Central memory CD4-positive, alpha-beta T cell (primary cell): ENCODE data around the gene C1orf210.

Experiments
- DNase-seq: peaks from one replicate; pipeline ENCODE4 v3.0.0; 2022

Gene C1orf210

DNA sequence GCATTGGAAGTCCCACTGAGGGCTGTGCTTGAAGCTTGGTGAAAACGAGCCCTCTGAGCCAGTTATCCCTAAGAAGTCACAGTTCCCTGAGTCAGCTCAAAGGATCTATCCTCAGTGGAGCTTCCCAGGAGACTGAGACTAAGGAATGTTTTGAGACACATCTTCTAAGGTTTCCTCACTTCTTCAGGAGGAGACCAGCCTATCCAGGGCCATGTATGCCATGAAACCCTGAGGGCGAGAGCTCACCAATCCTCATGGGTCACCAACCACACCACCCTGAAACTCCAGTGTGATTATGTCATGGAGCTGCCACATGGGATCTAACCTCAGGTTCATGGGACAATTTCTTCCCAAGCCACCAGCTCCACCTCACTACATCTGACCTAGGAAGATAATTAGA is 7.8 kb upstream of the C1orf210 start:
- no peak for DNase-seq

DNA sequence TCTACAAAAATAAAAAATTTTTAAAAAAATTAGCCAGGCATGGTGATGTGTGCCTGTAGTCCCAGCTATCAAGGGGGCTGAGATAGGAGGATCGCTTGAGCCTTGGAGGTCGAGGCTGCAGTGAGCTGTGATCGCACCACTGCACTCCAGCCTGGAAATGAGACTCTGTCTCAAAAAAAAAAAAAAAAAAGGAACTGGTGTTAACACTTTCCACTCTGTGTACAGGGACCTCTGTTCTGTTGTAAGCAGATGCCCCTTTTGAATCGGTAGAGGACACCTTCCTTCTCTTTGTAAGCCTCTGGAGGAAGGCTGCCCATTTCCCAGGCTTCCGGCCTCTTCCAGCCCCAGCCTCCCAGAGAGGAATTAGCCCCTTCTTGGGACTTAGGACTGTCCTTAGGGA is 7.3 kb upstream of the C1orf210 start:
- no peak for DNase-seq

DNA sequence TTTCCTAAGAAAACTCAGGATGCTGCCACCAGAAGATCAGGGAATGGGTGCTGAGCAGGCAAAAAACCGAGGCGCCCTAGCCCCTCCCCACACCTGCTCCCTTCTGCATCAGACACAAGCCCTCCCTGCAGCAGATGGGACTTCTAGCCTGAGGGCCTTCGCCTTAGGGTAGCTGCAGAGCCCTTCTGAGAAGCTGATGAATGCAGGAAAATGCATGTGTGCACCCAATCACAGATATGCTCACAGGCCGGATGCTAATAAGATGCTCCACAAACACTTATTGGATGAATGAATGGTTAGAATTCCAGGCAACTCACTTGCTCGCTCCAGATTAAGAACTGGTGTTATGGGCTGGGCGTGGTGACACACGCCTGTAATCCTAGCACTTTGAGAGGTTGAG is 6.8 kb upstream of the C1orf210 start:
- DNase-seq: no peak

DNA sequence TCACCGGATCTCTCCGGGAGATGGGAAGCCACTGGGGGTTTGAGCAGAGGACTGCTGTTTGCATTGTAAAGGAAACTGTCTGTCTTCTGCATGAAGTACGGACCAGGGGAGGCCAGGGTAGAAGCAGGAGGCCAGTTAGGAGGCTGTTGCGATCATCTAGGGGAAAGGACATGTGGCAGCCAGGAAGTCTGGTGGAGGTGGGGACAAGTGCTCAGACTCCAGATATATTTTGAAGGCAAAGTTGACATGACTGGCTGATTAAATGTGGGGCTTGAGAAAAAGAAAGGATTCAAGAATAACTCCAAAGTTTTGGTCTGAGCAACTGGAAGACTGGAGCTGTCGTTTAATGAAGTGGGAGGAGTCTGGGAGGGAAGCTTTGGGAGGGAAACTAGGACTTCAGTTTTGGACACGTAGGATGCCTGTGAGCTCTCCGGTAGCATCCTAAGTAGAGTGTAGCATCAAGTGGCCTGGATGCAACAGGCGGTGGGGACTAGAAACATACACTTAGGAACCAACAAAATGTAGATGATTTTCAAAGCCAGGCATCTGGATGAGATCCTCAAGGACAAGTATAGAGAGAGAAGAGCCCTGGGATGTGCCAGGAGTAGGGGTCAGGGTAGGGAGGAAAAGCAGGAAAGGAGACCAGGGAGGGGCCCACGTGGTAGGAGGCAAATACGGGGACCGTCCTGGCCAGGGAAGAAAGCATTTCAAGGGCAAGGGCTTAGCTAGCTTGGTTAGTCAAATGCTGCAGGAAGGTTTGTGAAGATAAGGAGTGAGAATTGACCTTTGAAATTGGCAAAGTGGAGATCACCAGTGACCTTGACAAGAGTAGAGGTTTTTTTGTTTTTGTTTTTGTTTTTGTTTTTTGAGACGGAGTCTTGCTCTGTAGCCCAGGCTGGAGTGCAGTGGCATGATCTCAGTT is 3.7 kb upstream of the C1orf210 start:
- no peak for DNase-seq

DNA sequence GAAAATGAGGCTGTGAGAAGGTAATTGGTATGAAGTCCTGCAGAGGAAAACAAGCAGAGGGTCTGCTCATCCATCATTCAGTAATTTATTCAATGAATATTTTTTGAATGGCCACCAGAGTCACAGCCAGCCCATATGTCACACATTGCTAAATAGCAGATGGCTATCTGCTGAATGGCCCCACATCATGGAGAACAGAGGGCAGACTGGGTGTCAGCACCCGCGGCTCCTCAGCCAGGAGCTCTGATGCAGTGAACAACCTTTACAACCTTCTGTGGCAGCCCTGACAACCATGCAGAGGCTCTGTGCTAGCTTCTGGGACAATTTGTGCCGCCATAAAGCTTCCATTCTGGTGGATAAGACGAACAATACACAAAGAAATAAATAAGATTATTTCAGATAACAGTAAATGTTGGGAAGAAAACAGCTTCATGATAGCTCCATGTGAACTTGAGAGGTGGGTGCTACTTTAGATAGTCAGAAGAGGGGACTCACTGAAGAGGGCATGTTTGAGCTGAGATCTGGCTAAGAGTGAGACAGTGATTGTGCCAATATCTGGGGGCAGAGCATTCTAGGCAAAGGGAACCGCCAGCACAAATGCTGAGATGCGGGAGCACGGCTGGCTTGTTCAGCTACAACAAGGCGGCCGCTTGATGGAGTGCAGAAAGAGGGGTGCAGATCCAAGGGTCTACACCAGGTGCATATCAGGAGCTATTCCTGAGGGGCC is 2.8 kb upstream of the C1orf210 start:
- DNase-seq: no peak

DNA sequence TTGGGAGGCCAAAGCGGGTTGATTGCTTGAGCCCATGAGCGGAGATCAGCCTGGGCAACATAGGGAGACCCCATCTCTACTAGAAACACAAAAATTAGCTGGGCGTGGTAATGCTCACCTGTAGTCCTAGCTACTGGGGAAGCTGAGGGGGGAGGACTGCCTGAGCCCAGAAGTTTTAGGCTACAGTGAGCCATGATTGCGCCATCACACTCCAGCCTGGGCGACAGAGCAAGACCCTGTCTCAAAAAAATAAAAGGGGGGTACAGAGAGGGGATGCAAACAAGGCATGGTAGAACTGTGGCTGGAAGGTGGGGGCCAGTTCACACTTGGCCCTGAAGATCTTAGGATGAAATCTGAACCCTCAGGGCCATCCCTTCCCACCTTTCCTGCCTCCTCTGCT is 1.2 kb upstream of the C1orf210 start:
- DNase-seq: no peak

DNA sequence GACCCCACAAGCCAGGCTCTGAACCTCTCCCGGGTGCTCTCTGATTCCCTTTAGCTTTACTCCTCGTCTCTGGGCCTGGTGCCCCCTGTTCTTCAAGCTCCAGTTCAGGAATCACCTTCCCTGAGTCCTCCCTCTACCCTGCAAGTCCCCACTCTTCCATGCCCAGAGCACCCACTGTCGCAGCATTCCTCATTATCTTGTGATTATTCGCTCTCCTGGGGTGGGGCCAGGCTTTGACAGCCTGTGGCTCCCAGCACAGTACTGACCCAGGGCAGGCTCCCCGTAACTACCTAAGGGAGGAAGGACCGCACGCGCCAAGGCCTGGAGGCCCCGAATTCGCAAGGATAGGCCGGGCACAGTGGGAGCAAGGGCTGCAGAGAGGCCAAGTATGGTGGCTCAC is 734 bp upstream of the C1orf210 start:
- DNase-seq: no peak

DNA sequence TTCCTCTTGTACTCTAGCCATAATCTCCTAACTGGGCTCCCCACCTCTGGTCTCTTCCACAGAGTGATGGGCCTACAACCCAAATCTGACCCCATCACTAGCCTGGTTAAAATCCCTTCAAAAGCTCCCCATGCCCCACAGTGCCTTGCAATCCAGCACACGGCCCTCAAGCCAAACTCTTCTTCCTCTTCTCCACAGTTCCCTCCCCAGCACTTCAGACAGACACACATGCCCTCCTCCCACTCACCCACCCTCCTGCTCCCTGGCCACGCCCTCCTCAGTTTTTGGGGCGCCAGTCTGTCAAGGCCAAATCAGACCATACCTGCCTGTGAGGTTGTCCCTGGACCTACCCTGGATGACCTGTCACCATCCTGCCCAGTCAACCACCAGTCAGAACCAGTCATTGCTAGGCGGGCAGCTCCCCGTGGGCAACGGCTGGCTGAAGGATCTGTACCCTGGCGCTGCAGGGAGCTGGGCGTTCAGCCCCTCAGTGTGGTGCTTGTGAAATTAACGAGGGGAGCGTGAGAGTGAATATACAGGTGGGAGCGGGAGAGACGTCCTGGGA is 753 bp downstream of the C1orf210 start:
- no peak for DNase-seq

DNA sequence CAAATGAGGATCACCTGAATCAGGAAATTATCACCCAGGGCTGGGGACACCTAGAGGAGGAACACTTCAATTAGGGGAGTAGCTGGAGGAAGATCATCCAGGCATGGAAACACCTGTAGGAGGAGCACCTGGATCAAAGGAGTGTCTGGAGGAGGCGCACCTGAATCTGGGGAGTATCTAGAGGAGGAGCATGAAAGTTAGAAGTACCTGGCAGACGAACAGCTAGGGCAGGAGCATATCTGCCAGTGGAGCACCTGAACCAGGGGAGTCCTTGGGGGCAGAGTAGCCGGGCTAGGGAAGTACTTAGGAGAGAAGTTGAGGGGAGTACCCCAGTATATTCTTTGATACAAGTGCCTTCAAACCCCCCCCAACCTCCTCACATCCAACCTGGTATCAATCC is 1.3 kb downstream of the C1orf210 start:
- no peak for DNase-seq

DNA sequence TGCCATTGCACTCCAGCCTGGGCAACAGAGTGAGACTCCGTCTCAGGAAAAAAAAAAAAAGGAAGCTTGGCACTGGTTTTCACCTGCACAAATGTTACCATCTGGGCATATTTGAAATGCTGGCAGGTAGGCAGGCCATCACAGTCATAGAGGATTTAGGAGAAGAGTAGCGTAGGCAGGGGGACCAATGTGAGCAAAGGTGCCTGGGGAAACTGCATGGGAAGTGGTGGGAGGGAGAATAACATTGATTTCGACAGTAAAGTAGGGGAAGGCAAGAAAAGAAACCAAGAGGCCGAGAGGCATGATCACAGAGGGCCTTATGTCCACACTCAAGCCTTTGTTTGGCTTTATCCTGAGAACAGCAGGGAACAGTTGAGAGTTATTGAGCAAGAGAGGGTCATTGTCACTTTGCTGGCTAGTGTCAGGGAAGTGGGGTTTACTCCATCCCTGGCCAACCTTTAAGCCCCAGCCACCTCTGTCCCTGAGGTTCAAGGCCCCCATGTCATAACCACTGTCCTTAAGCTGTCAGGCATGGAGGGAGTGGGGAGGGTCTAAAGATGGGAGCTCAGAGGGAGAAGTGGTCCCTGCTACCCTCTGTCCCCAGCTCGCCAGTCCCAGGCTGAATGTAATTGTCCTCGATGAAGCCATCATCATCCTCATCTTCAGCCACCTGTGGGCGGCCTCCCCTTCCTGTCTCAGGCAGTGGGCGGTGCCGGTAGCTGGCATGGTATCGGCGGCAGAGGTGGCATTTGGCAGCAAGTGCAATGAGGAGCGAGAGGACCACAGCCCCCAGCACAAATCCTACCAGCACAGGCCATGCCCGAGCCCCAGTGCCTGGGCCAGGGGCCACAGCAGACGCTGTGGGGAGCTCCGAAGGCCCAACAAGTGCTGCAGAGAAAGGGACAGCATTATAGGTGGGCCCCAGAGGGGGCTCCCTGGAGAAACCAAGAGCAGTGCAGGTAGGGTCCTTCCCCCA is 2.9 kb downstream of the C1orf210 start:
- DNase-seq: no peak

DNA sequence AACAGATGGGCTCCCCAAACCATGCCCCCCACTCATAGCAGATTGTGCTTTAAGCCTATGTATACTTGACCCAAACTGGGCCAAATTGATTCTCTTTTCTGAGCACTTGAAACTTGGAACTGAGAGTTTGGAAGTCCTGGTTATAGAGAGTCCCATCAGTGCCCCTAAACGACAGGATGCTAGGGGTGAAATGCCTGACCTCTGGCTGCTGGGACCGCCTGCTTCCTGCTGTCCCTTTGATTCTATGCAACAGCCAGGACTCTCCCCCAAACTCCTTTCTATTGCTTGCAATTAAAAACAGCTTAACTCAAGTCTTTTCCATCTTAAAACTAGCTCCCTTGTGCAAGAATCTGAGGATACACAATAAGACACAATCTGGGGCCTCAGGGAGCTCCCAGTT is 4.7 kb downstream of the C1orf210 start:
- DNase-seq: no peak

DNA sequence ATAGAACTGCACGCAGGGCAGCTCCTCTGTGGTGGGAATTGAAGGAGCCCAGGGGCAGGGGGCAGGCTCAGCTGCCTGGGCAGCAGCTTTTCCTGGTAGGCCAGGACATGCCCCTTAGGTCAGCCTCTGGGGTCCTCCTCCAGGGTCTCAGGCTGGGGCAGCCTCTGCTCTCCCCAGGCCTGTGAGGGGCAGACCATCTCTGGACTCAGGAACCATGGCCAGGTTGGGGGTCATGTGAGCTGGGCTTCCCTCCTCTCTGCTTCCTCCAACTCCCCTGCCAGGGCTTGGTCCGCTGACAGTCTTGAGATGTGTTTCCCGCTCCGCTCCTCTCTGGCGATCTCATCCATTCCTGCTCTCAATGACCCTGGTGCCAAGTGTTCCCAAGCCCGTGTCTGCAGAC is 5.7 kb downstream of the C1orf210 start:
- DNase-seq: no peak

DNA sequence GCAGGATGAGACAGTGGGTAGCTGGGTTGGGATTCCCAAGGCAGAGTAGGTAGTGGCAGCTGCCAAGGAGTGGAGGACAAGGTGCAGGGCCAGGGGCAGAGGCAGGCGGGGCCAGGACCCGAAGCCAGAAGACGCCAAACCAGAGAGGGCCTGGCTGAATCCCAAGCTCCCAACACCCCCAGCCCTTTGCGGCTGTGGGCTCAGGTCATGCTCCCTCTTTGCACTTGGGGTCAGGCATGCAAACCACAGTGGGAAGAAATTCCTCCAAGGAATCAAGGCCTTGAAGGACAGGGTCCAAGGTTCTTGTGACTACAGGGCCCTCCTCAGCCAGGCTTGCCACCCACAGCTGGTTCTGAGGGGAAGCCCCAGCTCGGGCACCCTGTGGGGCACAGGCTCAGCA is 6.2 kb downstream of the C1orf210 start:
- no peak for DNase-seq

DNA sequence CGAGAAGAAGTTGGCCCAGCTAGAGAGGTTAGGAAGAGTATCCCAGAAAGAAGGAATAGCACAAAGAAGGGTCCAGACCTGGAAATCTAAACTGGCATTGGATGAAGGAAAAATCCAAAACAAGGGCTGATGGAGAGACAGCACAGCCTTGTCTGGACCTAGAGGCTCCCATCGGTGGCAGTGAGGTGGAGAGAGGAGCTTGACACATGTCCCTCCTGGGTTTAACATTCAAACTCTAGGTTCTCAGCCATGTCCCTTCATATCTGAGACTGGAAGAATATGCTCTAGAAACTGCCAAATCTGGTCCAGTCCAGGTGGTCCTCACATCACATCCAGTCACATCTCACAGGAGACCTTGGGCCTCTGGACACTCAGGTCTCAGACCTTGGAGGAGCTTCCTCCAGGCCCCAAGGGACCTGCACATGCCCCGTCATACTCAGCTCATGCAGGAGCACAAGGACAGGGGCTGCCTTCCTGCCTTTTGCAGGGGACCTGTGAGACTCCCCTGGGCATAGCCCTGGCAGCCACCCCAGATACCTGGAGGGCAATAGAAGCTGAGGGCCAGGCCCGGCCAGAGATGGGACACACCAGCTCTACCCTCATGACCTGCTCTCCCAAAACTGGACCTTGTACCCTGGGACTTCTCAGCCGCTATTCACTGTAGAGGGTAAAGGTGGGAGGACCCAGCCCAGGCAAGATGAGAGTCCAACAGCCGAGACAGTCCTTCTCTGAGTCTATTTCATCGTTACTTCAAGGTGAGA is 8.1 kb downstream of the C1orf210 start:
- DNase-seq: no peak

DNA sequence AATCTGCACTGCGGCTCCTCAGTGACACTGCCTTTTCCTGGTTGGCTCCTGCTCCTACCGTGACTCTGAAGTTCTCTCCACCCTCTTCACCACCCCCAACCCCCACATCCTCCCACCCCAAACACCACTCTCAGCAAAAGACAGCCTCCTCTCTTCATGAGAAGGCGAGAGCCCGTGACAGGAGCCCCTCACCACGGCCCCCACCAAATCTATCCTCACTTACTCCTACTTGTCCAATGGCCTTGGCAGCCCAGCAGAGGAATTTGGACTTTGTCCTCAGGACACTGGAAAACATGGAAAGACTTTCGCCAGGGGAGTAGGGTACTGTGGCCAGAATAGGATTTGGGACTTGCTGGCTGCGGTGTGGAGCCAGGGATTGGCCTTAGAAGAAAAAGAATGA is 8.7 kb downstream of the C1orf210 start:
- DNase-seq: no peak

DNA sequence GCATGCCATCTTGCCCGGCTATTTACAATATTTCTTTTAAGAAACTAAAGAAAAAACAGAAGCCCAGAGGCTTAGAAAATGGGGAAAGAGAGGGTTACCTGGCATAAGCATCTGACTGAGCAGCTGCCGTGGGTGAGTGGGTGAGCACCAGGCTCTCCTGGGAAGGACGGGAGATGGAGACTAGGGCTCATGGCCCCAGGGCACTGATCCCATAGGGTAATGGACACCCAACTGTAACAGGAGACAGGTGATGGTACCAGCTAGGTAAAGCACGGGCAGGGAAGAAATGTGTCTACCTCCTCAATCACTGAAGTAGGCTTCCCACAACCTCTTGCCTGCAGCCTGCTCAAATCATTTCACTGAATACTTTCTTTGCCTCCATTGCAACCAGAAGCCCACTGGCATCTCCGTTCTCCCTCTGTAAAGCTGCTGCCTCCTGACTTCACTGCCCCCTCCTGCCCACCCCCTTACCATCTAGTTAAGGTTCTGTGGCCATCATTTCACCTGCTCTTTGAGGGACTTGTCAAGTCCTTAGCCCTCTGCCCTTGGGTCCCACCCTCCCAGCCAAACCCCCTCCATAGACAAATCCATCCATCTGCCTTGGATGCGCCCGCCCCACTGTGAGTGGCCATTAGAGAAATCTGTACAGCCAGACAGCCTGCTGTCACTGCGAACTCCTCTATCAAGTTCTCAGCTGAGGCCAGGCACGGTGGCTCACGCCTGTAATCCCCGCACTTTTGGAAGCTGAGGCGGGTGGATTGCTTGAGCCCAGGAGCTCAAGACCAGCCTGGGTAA is 9.4 kb downstream of the C1orf210 start:
- no peak for DNase-seq

DNA sequence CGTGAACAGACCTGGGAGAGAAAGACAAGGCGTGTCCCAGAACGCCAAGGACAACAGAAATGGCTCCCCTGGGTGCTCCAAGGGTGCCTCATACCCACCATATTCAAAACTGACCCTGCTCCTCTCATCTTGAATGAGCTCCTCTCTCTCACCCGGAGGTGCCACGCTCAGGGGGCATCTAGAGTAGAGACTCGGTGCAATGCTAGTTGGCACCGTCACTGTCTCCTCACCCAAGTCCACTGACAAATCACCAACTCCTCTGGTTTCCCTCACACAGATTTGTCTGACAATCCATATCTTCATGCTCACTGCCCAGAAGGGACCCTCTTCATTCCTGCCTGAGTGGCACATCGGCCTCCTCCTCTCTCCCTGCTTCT is 10.6 kb downstream of the C1orf210 start:
- DNase-seq: no peak

DNA sequence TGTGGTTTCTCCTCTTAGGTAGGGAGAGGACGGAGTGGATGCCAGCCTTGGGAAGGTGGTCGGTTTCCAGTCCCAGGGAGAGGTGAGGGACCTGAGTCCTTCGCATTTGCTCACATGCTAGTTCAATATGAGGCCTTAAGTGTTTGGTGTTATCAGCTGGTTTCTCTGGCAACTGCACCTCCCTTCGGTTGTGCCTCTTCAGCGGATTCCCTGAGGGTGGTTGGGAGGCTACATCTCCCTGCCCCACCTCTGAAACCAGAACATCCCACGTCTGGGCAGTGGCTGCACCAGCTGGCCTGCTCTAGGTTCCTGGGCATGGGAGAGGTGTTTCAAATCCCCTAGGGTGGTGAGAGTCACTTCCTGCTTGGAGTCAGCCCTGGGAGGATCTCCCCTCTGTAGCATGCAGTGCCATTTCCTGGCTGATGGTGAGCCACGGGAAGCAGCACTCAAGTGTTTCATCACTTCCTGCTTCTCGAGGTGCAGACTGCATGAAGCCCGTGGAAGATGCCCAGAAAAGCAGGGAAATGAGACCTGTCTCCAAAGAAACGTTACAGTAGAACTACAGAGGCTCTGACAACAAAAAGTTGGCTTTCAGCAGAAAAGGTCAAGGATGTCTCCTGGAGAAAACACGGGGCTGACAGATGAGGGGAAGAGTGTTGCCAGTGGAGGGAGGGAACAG is 11.1 kb downstream of the C1orf210 start:
- DNase-seq: peak; percentile 24

DNA sequence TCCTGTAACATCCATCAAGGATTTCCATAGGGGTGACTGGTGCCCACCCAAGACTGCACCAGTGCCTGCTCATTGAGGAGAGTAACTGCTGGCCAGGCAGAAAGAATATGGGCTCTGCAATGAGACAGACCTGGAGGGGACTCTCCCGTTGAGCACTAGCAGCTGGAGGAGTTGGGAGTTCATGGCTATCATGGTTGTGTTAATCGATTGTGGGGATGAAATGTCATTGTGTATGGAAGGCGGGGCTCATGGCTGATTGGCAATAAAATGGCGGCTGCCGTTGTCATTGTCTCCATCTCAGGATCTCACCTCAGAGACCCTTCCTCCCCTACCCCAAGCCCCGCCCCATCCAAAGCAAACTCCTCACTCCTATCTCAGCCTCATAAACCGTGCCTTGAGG is 11.7 kb downstream of the C1orf210 start:
- no peak for DNase-seq
